Spleen (tissue), 7 donors: ENCODE measurements around the gene HDAC4.

Experiments
- POLR2A ChIP-seq, 3 donors: fragments of 450-650 bp; IDR thresholded peaks; one replicate each; pipeline ENCODE4 v1.5.1; 2017; ENCODE audit warnings: antibody characterized with exemption in 3 of 3, mild to moderate bottlenecking in 1 of 3
- POLR2AphosphoS5 ChIP-seq, 3 donors: sonication (generic); formaldehyde crosslinking; IDR thresholded peaks; one replicate each; pipeline ENCODE4 v1.5.1; 2017; ENCODE audit warnings: antibody characterized with exemption in 3 of 3
- TF ChIP-seq, protein P1 (sequence below), 11 experiments: fragments of 200-600 bp in 7 of 11; fragments of 450-650 bp in 4 of 11; sonication (generic) in 4 of 11; IDR thresholded peaks in 8 of 11; conservative IDR thresholded peaks in 3 of 11; 1 replicate in 7 of 11; 2 replicates in 4 of 11; pipeline versions ENCODE4 v1.4.0 to v1.8.0; 2016 to 2021; ENCODE audit warnings: antibody characterized with exemption in 11 of 11, inconsistent platforms in 4 of 11, mild to moderate bottlenecking in 1 of 11
- donor health status: DM: no; HTN: no; CAD: no; lungs with moderate emphysema.
- donor health status: DM: no; HTN: no; CAD: no.
- donor health status: DM: no; HTN: no; CAD: no.

DNA sequence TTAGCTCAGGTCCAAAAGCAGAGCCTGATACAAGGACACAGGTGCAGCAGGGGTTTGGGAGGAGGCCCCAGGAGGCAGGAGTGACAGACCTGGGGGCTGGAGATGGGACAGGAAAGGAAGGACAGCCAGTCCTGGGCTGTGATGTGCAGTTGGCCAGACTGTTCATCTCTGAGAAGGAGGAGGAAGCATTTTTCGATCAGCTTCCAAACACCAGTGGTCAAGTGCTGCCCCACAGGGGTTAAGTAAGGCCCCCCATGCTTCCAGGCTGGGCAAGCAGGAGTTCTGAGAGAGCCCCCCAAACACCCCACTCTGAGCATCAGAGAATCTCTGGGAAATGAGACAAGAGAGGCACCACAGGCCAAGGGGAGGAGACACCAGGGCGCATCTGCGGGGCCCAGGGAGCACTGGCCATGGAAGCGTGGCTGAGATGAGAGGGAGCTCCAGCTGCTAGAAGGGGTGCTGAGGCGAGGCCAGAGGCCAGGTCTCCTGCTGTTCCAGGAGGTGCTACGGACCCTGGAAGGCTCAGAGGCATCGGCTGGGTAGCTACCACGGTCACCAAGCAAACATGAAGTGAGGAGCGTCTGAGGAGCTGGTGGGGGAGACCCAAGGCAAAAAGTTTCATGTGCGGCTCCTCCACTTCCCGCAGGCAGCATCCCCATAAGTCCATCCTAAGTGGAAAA, 5.6 kb upstream of the HDAC4 start:
- TF ChIP-seq, protein P1, sequence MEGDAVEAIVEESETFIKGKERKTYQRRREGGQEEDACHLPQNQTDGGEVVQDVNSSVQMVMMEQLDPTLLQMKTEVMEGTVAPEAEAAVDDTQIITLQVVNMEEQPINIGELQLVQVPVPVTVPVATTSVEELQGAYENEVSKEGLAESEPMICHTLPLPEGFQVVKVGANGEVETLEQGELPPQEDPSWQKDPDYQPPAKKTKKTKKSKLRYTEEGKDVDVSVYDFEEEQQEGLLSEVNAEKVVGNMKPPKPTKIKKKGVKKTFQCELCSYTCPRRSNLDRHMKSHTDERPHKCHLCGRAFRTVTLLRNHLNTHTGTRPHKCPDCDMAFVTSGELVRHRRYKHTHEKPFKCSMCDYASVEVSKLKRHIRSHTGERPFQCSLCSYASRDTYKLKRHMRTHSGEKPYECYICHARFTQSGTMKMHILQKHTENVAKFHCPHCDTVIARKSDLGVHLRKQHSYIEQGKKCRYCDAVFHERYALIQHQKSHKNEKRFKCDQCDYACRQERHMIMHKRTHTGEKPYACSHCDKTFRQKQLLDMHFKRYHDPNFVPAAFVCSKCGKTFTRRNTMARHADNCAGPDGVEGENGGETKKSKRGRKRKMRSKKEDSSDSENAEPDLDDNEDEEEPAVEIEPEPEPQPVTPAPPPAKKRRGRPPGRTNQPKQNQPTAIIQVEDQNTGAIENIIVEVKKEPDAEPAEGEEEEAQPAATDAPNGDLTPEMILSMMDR (IDR thresholded peaks at IDR 0.05 in 8 of 11, conservative IDR thresholded peaks at IDR 0.05 in 3 of 11): no peak
- TF ChIP-seq POLR2A (IDR thresholded peaks at IDR 0.05): no peak
- TF ChIP-seq POLR2AphosphoS5 (IDR thresholded peaks at IDR 0.05): no peak
